KOPT-K1 (cell line): ENCODE measurements around the gene CDS2.
"Not testable (repeated sequence)": the region's sequence is repeated elsewhere in the genome, so short reads cannot be mapped to it uniquely, and the experiment has no call there.

Experiments
- H3K27ac ChIP-seq: fragments of 200-600 bp; sonication (generic); 2 replicates; pipeline ENCODE4 v1.5.1; 2016; ENCODE audit warnings: antibody characterized with exemption, mild to moderate bottlenecking, low read depth, low read length; ENCODE audit not compliant: poor library complexity, severe bottlenecking
- H3K36me3 ChIP-seq: fragments of 200-600 bp; sonication (generic); 2 replicates; pipeline ENCODE4 v1.5.1; 2017; ENCODE audit warnings: antibody characterized with exemption, mild to moderate bottlenecking, low read length, moderate library complexity; ENCODE audit not compliant: insufficient read depth
- H3K9me3 ChIP-seq: fragments of 200-600 bp; sonication (generic); 2 replicates; pipeline ENCODE4 v1.5.1; 2017; ENCODE audit warnings: antibody characterized with exemption, low read length, mild to moderate bottlenecking; ENCODE audit not compliant: insufficient read depth, poor library complexity, severe bottlenecking

CDS2 gene

GRCh38 chr20:5126512-5127203, at the start of gene CDS2:
TSS of gene CDS2 (plus strand) at chr20:5127008. CDS start at chr20:5127093, 85 bp downstream.
- Histone ChIP-seq H3K36me3 (peaks cover 10% of the 10 kb centered on the region; the same call in 1 of the 2 replicates), H3K27ac (peak within 1 kb of the TSS; percentile 71)

GRCh38 chr20:5077761-5078387, 48.9 kb upstream of the CDS2 start:
- H3K27ac ChIP-seq = peak overlapping the region; percentile 94
- H3K36me3 ChIP-seq = no peaks in the 10 kb centered on the region
- no peaks in the 10 kb centered on the region for H3K9me3 ChIP-seq

More at GRCh38 chr20:5126512-5127203, at the start of gene CDS2:
- no peaks in the 10 kb centered on the region for H3K9me3 ChIP-seq

GRCh38 chr20:5078399-5078958, 48.3 kb upstream of the CDS2 start:
- Histone ChIP-seq H3K9me3 (no peaks in the 10 kb centered on the region), H3K27ac (peak overlapping the region; percentile 94), H3K36me3 (no peaks in the 10 kb centered on the region)

GRCh38 chr20:5080384-5080877, 46.4 kb upstream of the CDS2 start:
- Histone ChIP-seq H3K27ac (peak overlapping the region; percentile 94), H3K9me3 (no peaks in the 10 kb centered on the region), H3K36me3 (no peaks in the 10 kb centered on the region)

GRCh38 chr20:5085380-5085779, 41.4 kb upstream of the CDS2 start:
- Histone ChIP-seq H3K36me3 (no peaks in the 10 kb centered on the region), H3K27ac (no peak overlapping the region), H3K9me3 (no peaks in the 10 kb centered on the region)

- no peaks in the 10 kb centered on the region for H3K36me3 ChIP-seq
- H3K27ac ChIP-seq = no peak overlapping the region
- H3K9me3 ChIP-seq = no peaks in the 10 kb centered on the region
These were observed 38.1 kb upstream of the CDS2 start for GRCh38 chr20:5088688-5089087.

GRCh38 chr20:5090191-5090590, 36.6 kb upstream of the CDS2 start:
- no peak overlapping the region for H3K27ac ChIP-seq
- no peaks in the 10 kb centered on the region for H3K9me3 ChIP-seq
- no peaks in the 10 kb centered on the region for H3K36me3 ChIP-seq

GRCh38 chr20:5091902-5092301, 34.9 kb upstream of the CDS2 start:
- H3K27ac ChIP-seq = no peak overlapping the region
- H3K36me3 ChIP-seq = peaks cover 15% of the 10 kb centered on the region
- H3K9me3 ChIP-seq = no peaks in the 10 kb centered on the region

GRCh38 chr20:5092765-5093339, 34.0 kb upstream of the CDS2 start:
- H3K9me3 ChIP-seq = no peaks in the 10 kb centered on the region
- peaks cover 22% of the 10 kb centered on the region for H3K36me3 ChIP-seq
- no peak overlapping the region for H3K27ac ChIP-seq

GRCh38 chr20:5095454-5095853, 31.4 kb upstream of the CDS2 start:
- Histone ChIP-seq H3K9me3 (no peaks in the 10 kb centered on the region), H3K36me3 (peaks cover 47% of the 10 kb centered on the region), H3K27ac (no peak overlapping the region)

GRCh38 chr20:5095931-5096330, 30.9 kb upstream of the CDS2 start:
- Histone ChIP-seq H3K9me3 (no peaks in the 10 kb centered on the region), H3K27ac (no peak overlapping the region), H3K36me3 (peaks cover 51% of the 10 kb centered on the region)

GRCh38 chr20:5096463-5096862, 30.3 kb upstream of the CDS2 start:
- Histone ChIP-seq H3K27ac (no peak overlapping the region), H3K36me3 (peaks cover 56% of the 10 kb centered on the region), H3K9me3 (no peaks in the 10 kb centered on the region)

- not testable (repeated sequence) for H3K9me3 ChIP-seq, H3K27ac ChIP-seq
- H3K36me3 ChIP-seq = peaks cover 82% of the 10 kb centered on the region
These were observed 27.8 kb upstream of the CDS2 start for GRCh38 chr20:5099009-5099408.

GRCh38 chr20:5099909-5100308, 26.9 kb upstream of the CDS2 start:
- H3K36me3 ChIP-seq = peaks cover 91% of the 10 kb centered on the region
- H3K27ac ChIP-seq, H3K9me3 ChIP-seq: not testable (repeated sequence)

GRCh38 chr20:5100684-5101347, 26.0 kb upstream of the CDS2 start:
- Histone ChIP-seq H3K36me3 (peaks cover 96% of the 10 kb centered on the region), H3K9me3 (no peaks in the 10 kb centered on the region), H3K27ac (no peak overlapping the region)
